IPS-18a (cell line): ENCODE results near the gene THSD7A.

Source experiments
- H3K27ac ChIP-seq: one replicate; pipeline ENCODE4 v1.5.1; 2013; ENCODE audit warnings: low read length
- H3K27me3 ChIP-seq: one replicate; pipeline ENCODE4 v1.6.1; 2013; ENCODE audit warnings: mild to moderate bottlenecking, low read length; ENCODE audit not compliant: control insufficient read depth, insufficient read depth
- H3K36me3 ChIP-seq: one replicate; pipeline ENCODE4 v1.6.1; 2013; ENCODE audit warnings: low read depth, low read length; ENCODE audit not compliant: control insufficient read depth
- H3K4me1 ChIP-seq: one replicate; pipeline ENCODE4 v1.6.1; 2013; ENCODE audit warnings: low read depth, low read length; ENCODE audit not compliant: control insufficient read depth
- H3K4me3 ChIP-seq: one replicate; pipeline ENCODE4 v1.5.1; 2013; ENCODE audit warnings: low read length
- H3K9ac ChIP-seq: one replicate; pipeline ENCODE4 v1.6.1; 2013; ENCODE audit warnings: mild to moderate bottlenecking, low read length, moderate library complexity
- H3K9me3 ChIP-seq: one replicate; pipeline ENCODE4 v1.6.1; 2013; ENCODE audit warnings: low read depth, low read length; ENCODE audit not compliant: control insufficient read depth

THSD7A gene

DNA sequence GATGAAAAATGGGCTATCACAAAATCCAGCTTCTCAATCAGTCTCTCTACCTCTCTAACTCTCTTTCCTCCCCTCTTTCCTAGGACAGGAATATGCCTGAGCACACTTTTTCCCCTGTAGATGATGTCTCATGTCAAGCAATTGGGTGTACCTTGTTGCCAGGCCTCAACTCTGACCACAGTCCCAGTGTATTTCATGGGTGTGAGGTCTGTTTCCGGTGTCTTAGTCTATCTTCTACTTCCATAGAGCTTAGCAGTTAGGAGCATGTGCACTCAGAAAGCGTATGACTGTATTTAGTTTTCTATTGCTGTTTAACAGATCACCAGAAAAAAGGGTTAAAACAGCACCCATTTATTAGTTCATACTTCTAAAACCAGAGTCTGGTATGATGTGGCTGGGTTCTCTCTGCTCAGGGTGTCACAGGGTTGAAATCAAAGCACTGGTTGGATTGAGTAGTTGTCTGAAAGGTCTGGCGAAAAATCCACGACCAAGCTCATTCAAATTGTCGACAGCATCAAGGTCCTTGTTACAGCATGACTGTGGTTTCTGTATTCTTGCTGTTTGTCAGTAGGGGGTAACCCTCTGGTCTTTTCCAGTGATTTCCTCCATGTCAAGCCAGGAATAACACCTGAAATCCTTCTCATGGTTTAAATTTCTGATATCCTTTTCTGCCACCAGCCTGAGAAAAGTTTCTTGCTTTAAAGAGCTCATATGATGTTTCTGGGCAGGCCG, 130.0 kb downstream of the THSD7A start:
- Histone ChIP-seq H3K27me3 (no peaks in the 10 kb centered on the region), H3K9ac (no peak overlapping the region), H3K27ac (no peak overlapping the region)

DNA sequence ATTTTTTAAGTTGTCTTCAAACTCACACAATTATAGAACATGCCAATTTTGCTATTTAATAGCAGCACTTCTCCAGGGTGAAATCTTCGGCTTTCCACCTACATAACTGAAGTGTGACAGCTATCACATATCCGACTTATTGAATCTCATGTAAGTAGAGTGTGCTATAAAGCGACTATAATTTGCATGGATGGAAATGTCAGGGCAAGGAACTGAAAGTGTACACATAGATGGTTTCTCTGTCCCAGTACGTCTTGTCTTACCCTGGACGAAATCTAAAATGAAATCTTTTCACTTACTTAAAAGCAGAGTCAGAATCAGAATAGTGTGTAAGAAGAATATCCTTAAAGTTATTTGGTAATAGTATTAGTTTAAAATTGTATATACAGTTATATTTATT, 132.3 kb downstream of the THSD7A start:
- H3K4me1 ChIP-seq, result peaks cover 4% of the 10 kb centered on the region

More for the DNA sequence above, 130.0 kb downstream of the THSD7A start:
- Histone ChIP-seq H3K9me3 (no peaks in the 10 kb centered on the region), H3K4me3 (no peak overlapping the region), H3K36me3 (no peaks in the 10 kb centered on the region), H3K4me1 (peaks cover 4% of the 10 kb centered on the region)

GRCh38 chr7:11698384-11698871, 133.6 kb downstream of the THSD7A start:
- Histone ChIP-seq H3K9ac (no peak overlapping the region), H3K4me1 (peaks cover 4% of the 10 kb centered on the region), H3K36me3 (no peaks in the 10 kb centered on the region), H3K4me3 (no peak overlapping the region), H3K27me3 (no peaks in the 10 kb centered on the region), H3K27ac (no peak overlapping the region), H3K9me3 (no peaks in the 10 kb centered on the region)

More for the DNA sequence above, 132.3 kb downstream of the THSD7A start:
- Histone ChIP-seq H3K27me3 (no peaks in the 10 kb centered on the region), H3K4me3 (no peak overlapping the region), H3K36me3 (no peaks in the 10 kb centered on the region), H3K9me3 (no peaks in the 10 kb centered on the region), H3K9ac (no peak overlapping the region), H3K27ac (no peak overlapping the region)

DNA sequence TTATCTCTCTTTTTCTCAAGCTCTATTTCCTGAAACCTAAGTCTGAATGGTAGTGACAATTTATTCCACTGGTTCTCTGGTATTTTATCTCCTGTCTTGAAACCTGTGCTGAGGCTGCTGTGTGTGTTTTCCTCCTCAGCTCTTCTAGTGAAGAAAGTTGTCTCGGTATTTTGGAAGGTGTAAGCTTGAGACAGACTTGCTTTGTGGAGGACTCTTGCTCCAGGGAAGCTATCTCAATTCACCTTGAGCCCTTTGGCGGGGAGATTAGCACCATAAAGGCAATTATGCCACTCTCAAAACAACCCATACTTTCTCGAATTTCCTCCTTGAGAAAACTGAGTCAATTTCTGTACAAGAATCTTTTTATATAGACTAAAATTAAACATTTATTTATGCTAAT, 141.6 kb downstream of the THSD7A start:
- no peak overlapping the region for H3K4me3 ChIP-seq
- no peaks in the 10 kb centered on the region for H3K9me3 ChIP-seq
- no peaks in the 10 kb centered on the region for H3K27me3 ChIP-seq
- no peaks in the 10 kb centered on the region for H3K36me3 ChIP-seq
- no peak overlapping the region for H3K9ac ChIP-seq
- H3K27ac ChIP-seq, result no peak overlapping the region
- peaks cover 5% of the 10 kb centered on the region for H3K4me1 ChIP-seq

DNA sequence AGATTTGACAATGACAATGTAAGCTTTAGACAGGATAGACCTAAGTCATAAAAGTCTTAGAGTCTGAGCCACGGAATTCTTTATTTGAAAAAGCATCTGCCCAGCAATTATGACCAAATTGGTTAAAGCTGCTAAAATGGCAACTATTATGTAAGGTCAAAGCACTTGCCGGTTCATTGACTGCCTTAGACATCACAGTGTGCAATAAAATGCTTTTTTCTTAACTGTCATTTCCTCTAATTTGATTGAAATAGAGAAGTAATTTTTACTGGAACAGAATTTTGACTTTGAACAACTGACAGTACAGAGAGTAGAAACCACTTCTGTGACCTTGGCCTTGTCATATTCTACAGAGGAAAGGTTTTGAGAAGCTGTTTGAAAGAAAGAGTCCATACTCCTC, 142.9 kb downstream of the THSD7A start:
- H3K27me3 ChIP-seq, result no peaks in the 10 kb centered on the region
- no peaks in the 10 kb centered on the region for H3K36me3 ChIP-seq
- peaks cover 5% of the 10 kb centered on the region for H3K4me1 ChIP-seq
- no peak overlapping the region for H3K9ac ChIP-seq
- H3K4me3 ChIP-seq, result no peak overlapping the region
- peaks cover 3% of the 10 kb centered on the region for H3K9me3 ChIP-seq
- no peak overlapping the region for H3K27ac ChIP-seq

- Histone ChIP-seq H3K4me1 (no peaks in the 10 kb centered on the region), H3K27me3 (no peaks in the 10 kb centered on the region), H3K4me3 (no peak overlapping the region), H3K36me3 (no peaks in the 10 kb centered on the region), H3K27ac (no peak overlapping the region), H3K9me3 (peaks cover 11% of the 10 kb centered on the region), H3K9ac (no peak overlapping the region)
Observed at GRCh38 chr7:11681461-11681860, 150.5 kb downstream of the THSD7A start.

DNA sequence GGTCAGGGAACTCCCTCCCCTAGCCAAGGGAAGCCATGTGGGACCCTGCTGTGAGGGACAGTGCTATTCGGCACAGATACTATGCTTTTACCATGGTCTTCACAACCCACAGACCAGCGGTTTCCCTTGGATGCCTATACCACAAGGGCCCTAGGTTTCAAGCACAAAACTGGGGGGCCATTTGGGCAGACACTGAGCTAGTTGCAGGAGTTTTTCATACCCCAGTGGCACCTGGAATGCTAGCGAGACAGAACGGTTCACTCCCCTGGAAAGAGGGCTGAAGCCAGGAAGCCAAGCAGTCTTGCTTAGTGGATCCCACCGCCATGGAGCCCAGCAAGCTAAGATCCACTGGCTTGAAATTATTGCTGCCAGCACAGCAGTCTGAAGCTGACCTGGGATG, 156.8 kb downstream of the THSD7A start:
- H3K27ac ChIP-seq, result no peak overlapping the region
- no peak overlapping the region for H3K9ac ChIP-seq
- no peaks in the 10 kb centered on the region for H3K9me3 ChIP-seq
- no peaks in the 10 kb centered on the region for H3K36me3 ChIP-seq
- no peaks in the 10 kb centered on the region for H3K4me1 ChIP-seq
- H3K4me3 ChIP-seq, result no peak overlapping the region
- H3K27me3 ChIP-seq, result no peaks in the 10 kb centered on the region

GRCh38 chr7:11668727-11669126, 163.3 kb downstream of the THSD7A start:
- Histone ChIP-seq H3K27me3 (no peaks in the 10 kb centered on the region), H3K9ac (no peak overlapping the region), H3K4me3 (no peak overlapping the region), H3K4me1 (no peaks in the 10 kb centered on the region), H3K36me3 (no peaks in the 10 kb centered on the region), H3K27ac (no peak overlapping the region), H3K9me3 (no peaks in the 10 kb centered on the region)

DNA sequence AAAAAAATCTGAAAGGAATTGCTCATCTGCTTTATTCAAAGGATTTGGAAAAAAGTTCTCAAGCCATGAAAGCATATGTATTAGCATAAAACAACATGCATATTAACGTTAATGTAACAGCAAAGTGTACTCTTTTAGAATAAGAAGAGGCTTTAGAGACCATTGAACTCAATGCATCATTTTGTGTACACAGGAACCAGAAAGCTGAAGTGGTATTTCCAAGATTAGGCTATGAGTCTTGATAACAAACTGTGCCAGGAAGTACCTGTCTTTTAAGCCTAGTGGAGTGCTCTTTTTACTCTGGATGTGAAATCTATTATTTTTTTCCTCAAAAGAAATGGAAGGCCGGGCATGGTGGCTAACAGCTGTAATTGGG, 164.2 kb downstream of the THSD7A start:
- Histone ChIP-seq H3K27ac (no peak overlapping the region), H3K36me3 (no peaks in the 10 kb centered on the region), H3K4me1 (no peaks in the 10 kb centered on the region), H3K9ac (no peak overlapping the region), H3K9me3 (no peaks in the 10 kb centered on the region), H3K27me3 (no peaks in the 10 kb centered on the region), H3K4me3 (no peak overlapping the region)

DNA sequence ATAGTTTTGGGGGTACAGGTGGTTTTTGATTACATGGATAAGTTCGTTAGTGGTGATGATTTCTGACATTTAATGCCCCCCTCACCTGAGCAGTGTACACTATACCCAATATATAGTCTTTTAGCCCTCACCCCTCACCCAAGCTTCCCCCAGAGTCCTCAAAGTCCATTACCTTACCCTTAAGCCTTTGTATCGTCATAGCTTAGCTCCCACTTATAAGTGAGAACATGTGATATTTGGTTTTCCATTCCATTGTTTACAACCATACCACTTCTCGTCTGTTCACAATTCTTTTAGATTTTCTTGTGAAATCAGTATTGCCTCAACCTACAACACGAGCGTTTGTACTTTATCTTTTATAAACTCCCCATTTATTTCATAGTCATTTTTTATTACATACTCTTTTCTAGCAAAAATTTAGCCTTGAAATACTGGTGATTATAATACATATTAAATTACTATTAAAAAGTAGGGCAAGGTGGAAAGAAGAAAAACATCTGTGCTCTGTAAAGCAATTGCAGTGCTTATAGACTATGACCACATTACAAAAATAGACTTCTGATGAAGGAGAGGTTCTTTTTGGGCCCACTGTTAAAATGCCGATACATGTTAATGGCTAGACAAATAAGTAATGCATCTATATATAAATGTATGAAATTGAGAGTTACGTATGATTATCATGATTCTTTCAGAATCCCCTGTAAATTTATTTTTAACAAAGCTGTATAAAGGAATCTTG, 164.8 kb downstream of the THSD7A start:
- H3K9me3 ChIP-seq, result no peaks in the 10 kb centered on the region
- H3K27ac ChIP-seq, result no peak overlapping the region
- no peaks in the 10 kb centered on the region for H3K27me3 ChIP-seq
- H3K36me3 ChIP-seq, result no peaks in the 10 kb centered on the region
- H3K9ac ChIP-seq, result no peak overlapping the region
- H3K4me1 ChIP-seq, result no peaks in the 10 kb centered on the region
- H3K4me3 ChIP-seq, result no peak overlapping the region

GRCh38 chr7:11665357-11665756, 166.6 kb downstream of the THSD7A start:
- Histone ChIP-seq H3K27ac (no peak overlapping the region), H3K9me3 (no peaks in the 10 kb centered on the region), H3K4me3 (no peak overlapping the region), H3K4me1 (no peaks in the 10 kb centered on the region), H3K27me3 (no peaks in the 10 kb centered on the region), H3K9ac (no peak overlapping the region), H3K36me3 (no peaks in the 10 kb centered on the region)

DNA sequence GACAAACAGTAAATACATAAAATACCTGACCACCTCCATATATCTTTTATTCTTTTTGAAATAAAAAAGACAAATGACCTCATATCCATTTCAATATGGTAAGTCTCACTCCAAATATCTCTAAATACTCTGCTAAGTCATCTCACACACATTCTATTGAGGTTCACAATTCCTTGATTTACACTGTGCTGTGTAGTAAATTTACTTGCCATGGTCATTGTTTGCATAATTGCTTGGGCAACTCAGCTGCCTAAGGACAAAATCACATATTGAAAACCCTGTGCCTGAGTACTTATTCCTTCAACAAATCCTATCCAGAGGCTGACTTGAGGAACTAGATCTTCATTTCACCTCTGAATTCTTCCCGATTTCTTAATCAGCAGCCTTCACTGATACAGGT, 176.4 kb downstream of the THSD7A start:
- Histone ChIP-seq H3K9ac (no peak overlapping the region), H3K36me3 (no peaks in the 10 kb centered on the region), H3K9me3 (no peaks in the 10 kb centered on the region), H3K4me1 (no peaks in the 10 kb centered on the region), H3K27me3 (no peaks in the 10 kb centered on the region), H3K27ac (no peak overlapping the region), H3K4me3 (no peak overlapping the region)
